Measurements from ENCODE around the gene SLC36A1.
"Not testable (repeated sequence)": the region's sequence is repeated elsewhere in the genome, so short reads cannot be mapped to it uniquely, and the experiment has no call there.

SLC36A1 gene

GRCh38 chr5:151447174-151448037 is at the start of gene SLC36A1:
SLC36A1 (plus strand) TSS chr5:151447603; CDS start chr5:151458793, 11,190 bp downstream.
- H3K9me3 ChIP-seq (ENCODE audit: control insufficient read depth in 2 of 2, low read length in 2 of 2), result no peaks in the 10 kb centered on the region
- H3K27ac ChIP-seq (ENCODE audit: low read length), result peak within 1 kb of the TSS; percentile 58

GRCh38 chr5:151405334-151406160 is 41.9 kb upstream of the SLC36A1 start:
- no peak overlapping the region for H3K27ac ChIP-seq (ENCODE audit: low read length)
- H3K4me1 ChIP-seq (ENCODE audit: control insufficient read depth, insufficient read depth, low read length), result no peaks in the 10 kb centered on the region

More at GRCh38 chr5:151447174-151448037, at the start of gene SLC36A1:
- H3K4me3 ChIP-seq (ENCODE audit: low read length in 2 of 2), result peak within 1 kb of the TSS; percentile 95 to 97
- no peaks in the 10 kb centered on the region for H3K36me3 ChIP-seq (ENCODE audit: control insufficient read depth in 2 of 2, insufficient read depth in 2 of 2, low read length in 2 of 2)
- H3K27me3 ChIP-seq (ENCODE audit: control insufficient read depth in 1 of 2, insufficient read depth in 2 of 2, low read length in 2 of 2), result no peaks in the 10 kb centered on the region
- peak within 1 kb of the TSS; percentile 72 to 75 for H3K9ac ChIP-seq (ENCODE audit: low read length in 2 of 2)
- H3K4me1 ChIP-seq (ENCODE audit: control insufficient read depth, insufficient read depth, low read length), result peaks cover 9% of the 10 kb centered on the region

GRCh38 chr5:151406322-151406947 is 41.0 kb upstream of the SLC36A1 start:
- Histone ChIP-seq H3K4me3 (ENCODE audit: low read length in 2 of 2) (no peak overlapping the region), H3K27ac (ENCODE audit: low read length) (no peak overlapping the region), H3K36me3 (ENCODE audit: control insufficient read depth in 2 of 2, insufficient read depth in 2 of 2, low read length in 2 of 2) (no peaks in the 10 kb centered on the region), H3K27me3 (ENCODE audit: control insufficient read depth in 1 of 2, insufficient read depth in 2 of 2, low read length in 2 of 2) (peaks cover 0 to 7% of the 10 kb centered on the region in 2 donors), H3K4me1 (ENCODE audit: control insufficient read depth, insufficient read depth, low read length) (no peaks in the 10 kb centered on the region), H3K9ac (ENCODE audit: low read length in 2 of 2) (no peak overlapping the region), H3K9me3 (ENCODE audit: control insufficient read depth in 2 of 2, low read length in 2 of 2) (no peaks in the 10 kb centered on the region)

More at GRCh38 chr5:151405334-151406160, 41.9 kb upstream of the SLC36A1 start:
- H3K4me3 ChIP-seq (ENCODE audit: low read length in 2 of 2), result no peak overlapping the region
- H3K9ac ChIP-seq (ENCODE audit: low read length in 2 of 2), result no peak overlapping the region
- no peaks in the 10 kb centered on the region for H3K9me3 ChIP-seq (ENCODE audit: control insufficient read depth in 2 of 2, low read length in 2 of 2)
- H3K36me3 ChIP-seq (ENCODE audit: control insufficient read depth in 2 of 2, insufficient read depth in 2 of 2, low read length in 2 of 2), result no peaks in the 10 kb centered on the region
- H3K27me3 ChIP-seq (ENCODE audit: control insufficient read depth in 1 of 2, insufficient read depth in 2 of 2, low read length in 2 of 2), result peaks cover 0 to 2% of the 10 kb centered on the region in 2 donors

GRCh38 chr5:151408591-151409230 is 38.7 kb upstream of the SLC36A1 start:
- Histone ChIP-seq H3K4me3 (ENCODE audit: low read length in 2 of 2) (no peak overlapping the region), H3K27ac (ENCODE audit: low read length) (no peak overlapping the region), H3K9ac (ENCODE audit: low read length in 2 of 2) (no peak overlapping the region), H3K4me1 (ENCODE audit: control insufficient read depth, insufficient read depth, low read length) (no peaks in the 10 kb centered on the region), H3K9me3 (ENCODE audit: control insufficient read depth in 2 of 2, low read length in 2 of 2) (no peaks in the 10 kb centered on the region), H3K27me3 (ENCODE audit: control insufficient read depth in 1 of 2, insufficient read depth in 2 of 2, low read length in 2 of 2) (peaks cover 0 to 7% of the 10 kb centered on the region in 2 donors), H3K36me3 (ENCODE audit: control insufficient read depth in 2 of 2, insufficient read depth in 2 of 2, low read length in 2 of 2) (no peaks in the 10 kb centered on the region)

- H3K4me1 ChIP-seq (ENCODE audit: control insufficient read depth, insufficient read depth, low read length), result no peaks in the 10 kb centered on the region
- H3K27ac ChIP-seq (ENCODE audit: low read length), result no peak overlapping the region
- H3K36me3 ChIP-seq (ENCODE audit: control insufficient read depth in 2 of 2, insufficient read depth in 2 of 2, low read length in 2 of 2), result no peaks in the 10 kb centered on the region
- no peaks in the 10 kb centered on the region for H3K9me3 ChIP-seq (ENCODE audit: control insufficient read depth in 2 of 2, low read length in 2 of 2)
- H3K27me3 ChIP-seq (ENCODE audit: control insufficient read depth in 1 of 2, insufficient read depth in 2 of 2, low read length in 2 of 2), result peaks cover 0 to 7% of the 10 kb centered on the region in 2 donors
- H3K9ac ChIP-seq (ENCODE audit: low read length in 2 of 2), result no peak overlapping the region
- no peak overlapping the region for H3K4me3 ChIP-seq (ENCODE audit: low read length in 2 of 2)
Observed at GRCh38 chr5:151413800-151414199, 33.6 kb upstream of the SLC36A1 start.

GRCh38 chr5:151414536-151414935 is 32.9 kb upstream of the SLC36A1 start:
- no peaks in the 10 kb centered on the region for H3K4me1 ChIP-seq (ENCODE audit: control insufficient read depth, insufficient read depth, low read length)
- no peaks in the 10 kb centered on the region for H3K9me3 ChIP-seq (ENCODE audit: control insufficient read depth in 2 of 2, low read length in 2 of 2)
- H3K9ac ChIP-seq (ENCODE audit: low read length in 2 of 2), result no peak overlapping the region
- H3K36me3 ChIP-seq (ENCODE audit: control insufficient read depth in 2 of 2, insufficient read depth in 2 of 2, low read length in 2 of 2), result no peaks in the 10 kb centered on the region
- no peak overlapping the region for H3K4me3 ChIP-seq (ENCODE audit: low read length in 2 of 2)
- no peak overlapping the region for H3K27ac ChIP-seq (ENCODE audit: low read length)
- H3K27me3 ChIP-seq (ENCODE audit: control insufficient read depth in 1 of 2, insufficient read depth in 2 of 2, low read length in 2 of 2), result peaks cover 0 to 7% of the 10 kb centered on the region in 2 donors

- no peaks in the 10 kb centered on the region for H3K9me3 ChIP-seq (ENCODE audit: control insufficient read depth in 2 of 2, low read length in 2 of 2)
- H3K4me3 ChIP-seq (ENCODE audit: low read length in 2 of 2), result no peak overlapping the region
- H3K27ac ChIP-seq (ENCODE audit: low read length), result no peak overlapping the region
- H3K27me3 ChIP-seq (ENCODE audit: control insufficient read depth in 1 of 2, insufficient read depth in 2 of 2, low read length in 2 of 2), result no peaks in the 10 kb centered on the region
- no peak overlapping the region for H3K9ac ChIP-seq (ENCODE audit: low read length in 2 of 2)
- no peaks in the 10 kb centered on the region for H3K4me1 ChIP-seq (ENCODE audit: control insufficient read depth, insufficient read depth, low read length)
- no peaks in the 10 kb centered on the region for H3K36me3 ChIP-seq (ENCODE audit: control insufficient read depth in 2 of 2, insufficient read depth in 2 of 2, low read length in 2 of 2)
Observed at GRCh38 chr5:151417712-151418111, 29.7 kb upstream of the SLC36A1 start.

GRCh38 chr5:151420127-151420526 is 27.3 kb upstream of the SLC36A1 start:
- H3K4me3 ChIP-seq (ENCODE audit: low read length in 2 of 2), result no peak overlapping the region
- no peak overlapping the region for H3K9ac ChIP-seq (ENCODE audit: low read length in 2 of 2)
- no peak overlapping the region for H3K27ac ChIP-seq (ENCODE audit: low read length)
- no peaks in the 10 kb centered on the region for H3K36me3 ChIP-seq (ENCODE audit: control insufficient read depth in 2 of 2, insufficient read depth in 2 of 2, low read length in 2 of 2)
- H3K27me3 ChIP-seq (ENCODE audit: control insufficient read depth in 1 of 2, insufficient read depth in 2 of 2, low read length in 2 of 2), result no peaks in the 10 kb centered on the region
- H3K4me1 ChIP-seq (ENCODE audit: control insufficient read depth, insufficient read depth, low read length), result no peaks in the 10 kb centered on the region
- H3K9me3 ChIP-seq (ENCODE audit: control insufficient read depth in 2 of 2, low read length in 2 of 2), result no peaks in the 10 kb centered on the region

- no peaks in the 10 kb centered on the region for H3K36me3 ChIP-seq (ENCODE audit: control insufficient read depth in 2 of 2, insufficient read depth in 2 of 2, low read length in 2 of 2)
- H3K27me3 ChIP-seq (ENCODE audit: control insufficient read depth in 1 of 2, insufficient read depth in 2 of 2, low read length in 2 of 2), result no peaks in the 10 kb centered on the region
- H3K4me3 ChIP-seq (ENCODE audit: low read length in 2 of 2), result no peak overlapping the region
- H3K4me1 ChIP-seq (ENCODE audit: control insufficient read depth, insufficient read depth, low read length), result no peaks in the 10 kb centered on the region
- no peak overlapping the region for H3K27ac ChIP-seq (ENCODE audit: low read length)
- H3K9ac ChIP-seq (ENCODE audit: low read length in 2 of 2), result no peak overlapping the region
- H3K9me3 ChIP-seq (ENCODE audit: control insufficient read depth in 2 of 2, low read length in 2 of 2), result no peaks in the 10 kb centered on the region
Observed at GRCh38 chr5:151424892-151425523, 22.4 kb upstream of the SLC36A1 start.

GRCh38 chr5:151426347-151426746 is 21.1 kb upstream of the SLC36A1 start:
- H3K27ac ChIP-seq (ENCODE audit: low read length); H3K4me1 ChIP-seq (ENCODE audit: control insufficient read depth, insufficient read depth, low read length); H3K4me3 ChIP-seq (ENCODE audit: low read length in 2 of 2); H3K9ac ChIP-seq (ENCODE audit: low read length in 2 of 2); H3K27me3 ChIP-seq (ENCODE audit: control insufficient read depth in 1 of 2, insufficient read depth in 2 of 2, low read length in 2 of 2); H3K36me3 ChIP-seq (ENCODE audit: control insufficient read depth in 2 of 2, insufficient read depth in 2 of 2, low read length in 2 of 2); H3K9me3 ChIP-seq (ENCODE audit: control insufficient read depth in 2 of 2, low read length in 2 of 2): not testable (repeated sequence)

All from stomach smooth muscle (tissue), 2 donors.